HL-60 (cell line): ENCODE data around the gene ANKRD6.

Experiments
- CTCF ChIP-seq: IDR thresholded peaks from one replicate; pipeline ENCODE4 v1.5.1; 2011; ENCODE audit warnings: low read length, control low read depth, inconsistent platforms; ENCODE audit not compliant: insufficient read depth
- REST ChIP-seq: IDR thresholded peaks from 2 replicates; pipeline ENCODE4 v1.6.1; 2012; ENCODE audit warnings: low read depth; ENCODE audit not compliant: insufficient replicate concordance

GRCh38 chr6:89508755-89509563, 76.0 kb downstream of the ANKRD6 start:
- no peak for TF ChIP-seq CTCF
- TF ChIP-seq REST: no peak
